SK-N-SH (cell line): ENCODE measurements around the gene CIB4. TPM values are rescaled to one million over a fixed set of nuclear protein-coding genes. Genes with fewer than 3 reads are reported as not detected.

ENCODE experiments used
- CTCF ChIA-PET: fragments of 300-600, 350-600 bp; formaldehyde crosslinking; extraction: SDS; loops from one replicate; lab custom pipeline; 2021; lab: Yijun Ruan, JAX
- POLR2A ChIA-PET: fragments of 350-600 bp; sonication (Branson Sonifier 250); formaldehyde crosslinking; extraction: SDS; loops from one replicate; lab custom pipeline; 2020; ENCODE audit warnings: antibody characterized with exemption, inconsistent platforms; lab: Yijun Ruan, JAX
- DNase-seq: peaks from one replicate; pipeline ENCODE4 v3.0.0; 2012
- H2AFZ ChIP-seq: fragments of 200-600 bp; sonication (generic); 2 replicates; pipeline ENCODE4 v1.8.1; 2016; ENCODE audit warnings: antibody characterized with exemption, mild to moderate bottlenecking, low read depth
- H3F3A ChIP-seq: fragments of 200-600 bp; sonication (generic); replicated peaks from 2 replicates; pipeline ENCODE3; 2016; ENCODE audit warnings: antibody characterized with exemption, mild to moderate bottlenecking; ENCODE audit not compliant: insufficient read depth
- H3K27ac ChIP-seq, 2 experiments: fragments of 200-500 bp in 1 of 2; fragments of 200-600 bp in 1 of 2; sonication (Bioruptor generic) in 1 of 2; sonication (generic), shearing (Covaris generic) in 1 of 2; 2 replicates each; pipeline versions ENCODE4 v1.5.1 to v1.6.1; 2014 to 2016; ENCODE audit warnings: low read depth in 2 of 2, inconsistent platforms in 1 of 2, low read length in 1 of 2, mild to moderate bottlenecking in 1 of 2, mixed read lengths in 1 of 2
- H3K27me3 ChIP-seq: fragments of 200-600 bp; sonication (generic), shearing (Covaris generic); 2 replicates; pipeline ENCODE4 v1.6.1; 2016; ENCODE audit warnings: mixed run types; ENCODE audit not compliant: insufficient read depth
- H3K36me3 ChIP-seq, 2 experiments: fragments of 200-500 bp in 1 of 2; fragments of 200-600 bp in 1 of 2; sonication (Bioruptor generic) in 1 of 2; sonication (generic) in 1 of 2; replicated peaks in 1 of 2; 2 replicates each; pipeline versions ENCODE3 to v1.5.1; 2014 to 2016; ENCODE audit warnings: low read length in 1 of 2, mild to moderate bottlenecking in 1 of 2; ENCODE audit not compliant: insufficient read depth in 2 of 2, control insufficient read depth in 1 of 2
- H3K4me1 ChIP-seq, 2 experiments: fragments of 200-500 bp in 1 of 2; fragments of 200-600 bp in 1 of 2; sonication (Bioruptor generic) in 1 of 2; sonication (generic), shearing (Covaris generic) in 1 of 2; 2 replicates each; pipeline versions ENCODE4 v1.5.1 to v1.6.1; 2014 to 2016; ENCODE audit warnings: low read depth in 1 of 2, low read length in 1 of 2, mixed run types in 1 of 2; ENCODE audit not compliant: insufficient read depth in 2 of 2, control insufficient read depth in 1 of 2
- H3K4me2 ChIP-seq: fragments of 200-600 bp; sonication (generic), shearing (Covaris generic); 2 replicates; pipeline ENCODE4 v1.6.1; 2017; ENCODE audit warnings: mixed run types
- H3K4me3 ChIP-seq, 2 experiments: fragments of 200-500 bp in 1 of 2; fragments of 200-600 bp in 1 of 2; sonication (Bioruptor generic) in 1 of 2; sonication (generic), shearing (Covaris generic) in 1 of 2; 2 replicates each; pipeline versions ENCODE4 v1.5.1 to v1.8.1; 2014 to 2016; ENCODE audit warnings: low read depth in 2 of 2, inconsistent platforms in 1 of 2, low read length in 1 of 2, mild to moderate bottlenecking in 1 of 2, mixed read lengths in 1 of 2, moderate library complexity in 1 of 2
- H3K79me2 ChIP-seq: fragments of 200-600 bp; sonication (generic); 2 replicates; pipeline ENCODE4 v1.8.1; 2017; ENCODE audit warnings: mild to moderate bottlenecking; ENCODE audit not compliant: insufficient read depth
- H3K9ac ChIP-seq: fragments of 200-600 bp; sonication (generic); 2 replicates; pipeline ENCODE4 v1.6.1; 2017; ENCODE audit warnings: mixed run types
- H3K9me2 ChIP-seq: fragments of 200-600 bp; sonication (generic); 2 replicates; pipeline ENCODE4 v1.6.1; 2017; ENCODE audit warnings: mixed run types
- H3K9me3 ChIP-seq: fragments of 200-600 bp; sonication (generic); 2 replicates; pipeline ENCODE4 v1.6.1; 2017; ENCODE audit warnings: mixed run types, mild to moderate bottlenecking, moderate library complexity
- H4K20me1 ChIP-seq: fragments of 200-600 bp; sonication (generic); 2 replicates; pipeline ENCODE4 v1.6.1; 2017; ENCODE audit warnings: mild to moderate bottlenecking, mixed run types; ENCODE audit not compliant: insufficient read depth
- CHD2 ChIP-seq: fragments of 150-350 bp; IDR thresholded peaks from 2 replicates; pipeline ENCODE4 v1.6.1; 2018; ENCODE audit warnings: low read length; ENCODE audit not compliant: partially characterized antibody
- ELF1 ChIP-seq: IDR thresholded peaks from 2 replicates; pipeline ENCODE4 v1.4.0; 2012
- EZH2phosphoT487 ChIP-seq: fragments of 200-600 bp; sonication (generic); IDR thresholded peaks from 2 replicates; pipeline ENCODE4 v1.6.1; 2017; ENCODE audit warnings: low read depth, mixed run types, mild to moderate bottlenecking, antibody characterized with exemption, moderate library complexity, borderline replicate concordance
- FOSL2 ChIP-seq: IDR thresholded peaks from 2 replicates; pipeline ENCODE4 v1.4.0; 2012; ENCODE audit warnings: low read depth, mild to moderate bottlenecking, moderate library complexity, borderline replicate concordance
- FOXJ3 ChIP-seq: sonication (generic); formaldehyde crosslinking; IDR thresholded peaks from 2 replicates; pipeline ENCODE4 v1.5.1; 2020; ENCODE audit warnings: mild to moderate bottlenecking, missing genetic modification reagents
- FOXM1 ChIP-seq: IDR thresholded peaks from 2 replicates; pipeline ENCODE4 v1.4.0; 2012; ENCODE audit warnings: low read depth, mild to moderate bottlenecking
- GATA2 ChIP-seq: sonication (generic); formaldehyde crosslinking; IDR thresholded peaks from 2 replicates; pipeline ENCODE4 v1.5.0; 2020; ENCODE audit warnings: mild to moderate bottlenecking, missing genetic modification reagents
- MEF2A ChIP-seq: IDR thresholded peaks from 2 replicates; pipeline ENCODE4 v1.4.0; 2012; ENCODE audit warnings: low read depth, borderline replicate concordance
- MXI1 ChIP-seq: IDR thresholded peaks from 2 replicates; pipeline ENCODE4 v1.6.1; 2012; ENCODE audit warnings: mild to moderate bottlenecking, low read depth, low read length, improper control_type of control experiment
- NFIC ChIP-seq: IDR thresholded peaks from 2 replicates; pipeline ENCODE4 v1.4.0; 2012; ENCODE audit warnings: borderline replicate concordance
- NRF1 ChIP-seq: IDR thresholded peaks from 2 replicates; pipeline ENCODE4 v1.6.1; 2012; ENCODE audit warnings: low read depth, mild to moderate bottlenecking, low read length
- RAD21 ChIP-seq: IDR thresholded peaks from 2 replicates; pipeline ENCODE4 v1.6.1; 2012; ENCODE audit warnings: mild to moderate bottlenecking, low read length
- RCOR1 ChIP-seq: fragments of 150-350 bp; IDR thresholded peaks from 2 replicates; pipeline ENCODE4 v1.6.1; 2017; ENCODE audit warnings: antibody characterized with exemption, low read length
- RFX5 ChIP-seq: IDR thresholded peaks from 2 replicates; pipeline ENCODE4 v1.6.1; 2012; ENCODE audit warnings: mild to moderate bottlenecking, improper control_type of control experiment, low read length
- RXRA ChIP-seq: IDR thresholded peaks from 2 replicates; pipeline ENCODE4 v1.4.0; 2012; ENCODE audit warnings: low read depth, mild to moderate bottlenecking, borderline replicate concordance
- SIN3A ChIP-seq: IDR thresholded peaks from 2 replicates; pipeline ENCODE4 v1.6.1; 2012; ENCODE audit warnings: low read depth, mild to moderate bottlenecking, low read length, moderate library complexity, borderline replicate concordance
- TAF1 ChIP-seq: IDR thresholded peaks from 2 replicates; pipeline ENCODE4 v1.6.1; 2012; ENCODE audit warnings: low read depth, mild to moderate bottlenecking, low read length, moderate library complexity, borderline replicate concordance
- YY1 ChIP-seq: IDR thresholded peaks from 2 replicates; pipeline ENCODE4 v1.4.0; 2012; ENCODE audit warnings: low read depth, mild to moderate bottlenecking
- WGBS: methylation state at CpG from one replicate; pipeline ENCODE4 v1.1.6; 2017; ENCODE audit warnings: low lambda C conversion rate; 5-methylcytosine and 5-hydroxymethylcytosine counted together
- polyA plus RNA-seq, 3 experiments: library from polyadenylated mRNA; depleted of rRNA; stranded (reverse); fragments of >200 nt; gene quantifications; 2 replicates each; pipeline ENCODE4 v1.2.3, GENCODE V29; 2012
- TF ChIP-seq, protein P1 (sequence below): fragments of 150-350 bp; IDR thresholded peaks from 2 replicates; pipeline ENCODE4 v1.6.1; 2017; ENCODE audit warnings: antibody characterized with exemption, low read length, low read depth, borderline replicate concordance

Gene CIB4
- polyA plus RNA-seq, 1 of the 3 experiments (the other 2 are of a cell fraction), result not detected

DNA sequence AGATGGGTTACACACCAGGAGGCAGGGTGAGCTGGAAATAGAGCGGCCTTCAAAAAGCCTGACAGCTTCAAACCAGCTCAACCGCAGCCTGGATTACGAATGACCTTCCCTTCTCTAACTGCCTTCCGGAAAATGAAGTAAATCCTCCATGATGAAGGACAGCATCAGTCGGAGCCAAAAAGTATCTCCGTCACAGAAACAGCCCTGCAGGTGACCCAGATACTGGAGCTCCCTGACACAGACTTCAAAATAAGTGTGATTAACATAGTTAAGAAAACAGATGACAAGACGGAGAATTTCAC, 10.3 kb upstream of the CIB4 start:
- POLR2A ChIA-PET, result no interaction called here

DNA sequence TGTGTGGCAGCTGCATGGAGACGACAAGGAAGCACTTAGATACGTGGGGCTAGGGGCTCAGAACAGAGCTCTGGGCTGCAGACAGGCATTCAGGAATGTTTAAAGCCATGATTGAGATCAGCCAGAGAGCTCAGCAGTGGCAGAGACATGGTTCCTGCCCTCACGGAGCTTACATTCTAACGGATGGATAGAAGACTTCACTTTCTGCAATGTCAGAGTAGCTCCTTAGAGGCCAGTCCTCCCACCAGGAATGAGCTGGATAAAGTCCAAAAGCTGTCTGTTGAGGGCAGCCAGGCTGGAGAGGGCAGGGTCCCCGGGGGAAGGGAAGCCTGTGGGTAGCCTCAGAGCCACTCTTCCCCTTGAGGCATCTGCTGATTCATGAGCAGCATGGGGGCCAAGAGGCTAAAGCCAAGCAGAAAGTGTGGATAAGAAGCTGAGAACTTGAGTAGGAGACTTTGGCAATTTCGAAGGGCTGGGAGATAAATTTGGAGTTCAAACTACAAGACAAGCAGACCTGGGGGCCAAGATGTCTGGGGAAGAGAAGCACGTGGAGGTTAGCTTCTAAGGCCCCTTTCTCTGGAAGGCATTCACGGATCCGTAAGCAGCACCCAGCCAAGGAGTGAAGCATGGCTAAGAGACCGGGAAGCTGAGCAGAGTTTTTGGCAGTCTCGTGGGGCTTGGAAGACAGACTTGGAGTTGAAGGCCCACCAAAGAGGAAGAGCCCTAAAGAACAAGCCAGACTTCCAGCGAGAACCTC, 9.7 kb upstream of the CIB4 start:
- H3K4me3 ChIP-seq, result no peak overlapping the region
- H3K36me3 ChIP-seq, result no peaks in the 10 kb centered on the region
- ChIA-PET CTCF (interaction anchor here (0.7 to 5.5 kb wide), 8 partner anchors 11 to 94 kb away, joined by 3 to 32 read pairs (median 4); no protein-coding TSS in a partner anchor), POLR2A (no interaction called here)
- no peaks in the 10 kb centered on the region for H3K9me2 ChIP-seq
- DNase-seq, result no peak
- no peaks in the 10 kb centered on the region for H4K20me1 ChIP-seq
- no peak overlapping the region for H2AFZ ChIP-seq
- WGBS, result 61% methylated on average over 12 of the region's 12 CpGs
- no peaks in the 10 kb centered on the region for H3K79me2 ChIP-seq
- peaks cover 29% of the 10 kb centered on the region; the same call in 1 of the 2 replicates for H3K27me3 ChIP-seq
- H3F3A ChIP-seq, result no peaks in the 10 kb centered on the region
- no peak overlapping the region for H3K4me2 ChIP-seq
- no peak for TF ChIP-seq RXRA
- no peak for TF ChIP-seq MXI1
- TF ChIP-seq, protein P1, sequence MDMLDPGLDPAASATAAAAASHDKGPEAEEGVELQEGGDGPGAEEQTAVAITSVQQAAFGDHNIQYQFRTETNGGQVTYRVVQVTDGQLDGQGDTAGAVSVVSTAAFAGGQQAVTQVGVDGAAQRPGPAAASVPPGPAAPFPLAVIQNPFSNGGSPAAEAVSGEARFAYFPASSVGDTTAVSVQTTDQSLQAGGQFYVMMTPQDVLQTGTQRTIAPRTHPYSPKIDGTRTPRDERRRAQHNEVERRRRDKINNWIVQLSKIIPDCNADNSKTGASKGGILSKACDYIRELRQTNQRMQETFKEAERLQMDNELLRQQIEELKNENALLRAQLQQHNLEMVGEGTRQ, result no peak
- TF ChIP-seq TAF1, result no peak
- TF ChIP-seq RAD21, result no peak
- no peak for TF ChIP-seq NRF1
- no peaks in the 10 kb centered on the region for H3K9me3 ChIP-seq
- no peak overlapping the region for H3K9ac ChIP-seq
- H3K27ac ChIP-seq, result no peak overlapping the region
- H3K4me1 ChIP-seq, result peaks cover 0 to 36% of the 10 kb centered on the region in 2 experiments; a peak in 2 of 4 replicates

More for the DNA sequence above, 10.3 kb upstream of the CIB4 start:
- no peak overlapping the region for H2AFZ ChIP-seq
- no peak overlapping the region for H3K4me2 ChIP-seq
- no peaks in the 10 kb centered on the region for H3K79me2 ChIP-seq
- peaks cover 25% of the 10 kb centered on the region; the same call in 1 of the 2 replicates for H3K27me3 ChIP-seq
- no peaks in the 10 kb centered on the region for H3F3A ChIP-seq
- TF ChIP-seq NRF1, result no peak
- no peak for TF ChIP-seq RCOR1
- H3K4me1 ChIP-seq, result peaks cover 0 to 36% of the 10 kb centered on the region in 2 experiments; a peak in 2 of 4 replicates
- H3K9me2 ChIP-seq, result no peaks in the 10 kb centered on the region
- no peaks in the 10 kb centered on the region for H3K9me3 ChIP-seq
- CTCF ChIA-PET, result interaction anchor here (0.7 to 3.9 kb wide), 6 partner anchors 11 to 94 kb away, joined by 3 to 13 read pairs (median 4); no protein-coding TSS in a partner anchor
- H3K9ac ChIP-seq, result no peak overlapping the region
- no peak for DNase-seq
- WGBS, result 78% methylated on average over 7 of the region's 7 CpGs
- no peak overlapping the region for H3K4me3 ChIP-seq
- H3K27ac ChIP-seq, result peak overlapping the region in 1 of 2 experiments; percentile 82; a peak in 1 of 4 replicates
- no peaks in the 10 kb centered on the region for H3K36me3 ChIP-seq
- no peaks in the 10 kb centered on the region for H4K20me1 ChIP-seq

DNA sequence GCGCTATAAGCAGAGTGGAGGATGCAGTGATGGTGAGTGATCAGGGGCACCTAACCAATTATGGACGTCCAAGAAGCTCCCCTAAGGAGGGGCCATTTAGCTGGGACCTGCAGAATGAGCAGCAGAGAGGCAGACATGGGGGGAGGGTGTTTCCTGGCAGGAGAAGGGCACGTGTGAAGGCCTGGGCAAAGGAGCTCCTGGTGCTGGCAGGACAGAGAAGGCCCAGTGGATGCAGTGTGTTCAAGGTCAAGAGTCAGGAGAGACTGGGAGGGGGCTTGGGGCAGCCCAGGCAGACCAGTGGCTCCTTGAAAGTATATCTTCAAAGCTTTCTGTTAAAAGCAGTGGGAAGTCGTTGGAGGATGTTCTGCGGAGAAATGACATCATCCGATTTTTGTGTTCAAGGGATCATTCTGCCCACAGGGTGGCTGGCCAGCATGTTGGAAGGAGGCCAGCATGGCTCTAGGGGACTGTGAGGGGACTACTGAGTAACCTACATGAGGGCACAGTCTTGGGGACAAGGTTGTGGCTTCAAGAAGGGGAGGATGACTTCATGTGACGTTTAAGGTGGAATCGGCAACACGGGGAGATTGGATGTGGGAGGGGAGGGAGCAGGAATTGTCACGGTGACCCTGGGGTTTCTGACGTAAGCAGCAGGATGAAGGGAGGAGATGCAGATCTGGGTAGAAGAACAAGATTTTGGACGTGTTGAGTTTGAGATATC, 9.0 kb upstream of the CIB4 start:
- no peaks in the 10 kb centered on the region for H3K9me2 ChIP-seq
- no peaks in the 10 kb centered on the region for H4K20me1 ChIP-seq
- no peak overlapping the region for H3K27ac ChIP-seq
- ChIA-PET POLR2A (no interaction called here), CTCF (interaction anchor here (0.8 to 5.5 kb wide), 6 partner anchors 10 to 95 kb away, joined by 3 to 32 read pairs (median 4); no protein-coding TSS in a partner anchor)
- DNase-seq, result no peak
- H3K36me3 ChIP-seq, result no peaks in the 10 kb centered on the region
- H2AFZ ChIP-seq, result no peak overlapping the region
- H3K27me3 ChIP-seq, result peaks cover 35% of the 10 kb centered on the region; the same call in 1 of the 2 replicates
- WGBS, result 72% methylated on average over 12 of the region's 12 CpGs
- H3K4me1 ChIP-seq, result peaks cover 0 to 36% of the 10 kb centered on the region in 2 experiments; a peak in 2 of 4 replicates
- H3K9me3 ChIP-seq, result no peaks in the 10 kb centered on the region
- H3K9ac ChIP-seq, result no peak overlapping the region
- H3F3A ChIP-seq, result no peaks in the 10 kb centered on the region
- no peak overlapping the region for H3K4me2 ChIP-seq
- no peaks in the 10 kb centered on the region for H3K79me2 ChIP-seq
- no peak overlapping the region for H3K4me3 ChIP-seq
- TF ChIP-seq SIN3A (no peak), EZH2phosphoT487 (no peak), ELF1 (no peak), FOXJ3 (no peak), NRF1 (no peak), RCOR1 (no peak), NFIC (no peak), FOSL2 (no peak), RFX5 (no peak), MEF2A (no peak), FOXM1 (no peak), GATA2 (CRISPR knock-in tag) (no peak), CHD2 (no peak), YY1 (no peak)
- TF ChIP-seq, protein P1, result no peak
